Testis (tissue), 2 donors: ENCODE measurements around the gene PDGFD.

ENCODE experiments used
- CTCF ChIP-seq, 3 experiments: fragments of 450-650 bp in 2 of 3; fragments of 200-600 bp in 1 of 3; sonication (generic) in 1 of 3; IDR thresholded peaks; one replicate each; pipeline ENCODE4 v1.5.1; 2016 to 2019; ENCODE audit warnings: antibody characterized with exemption in 3 of 3, mild to moderate bottlenecking in 2 of 3, moderate library complexity in 1 of 3
- POLR2A ChIP-seq: fragments of 450-650 bp; IDR thresholded peaks from one replicate; pipeline ENCODE4 v1.6.1; 2017; ENCODE audit warnings: antibody characterized with exemption, mild to moderate bottlenecking, moderate library complexity

- no peak for TF ChIP-seq CTCF (IDR thresholded peaks at IDR 0.05)
- no peak for TF ChIP-seq POLR2A
Observed at GRCh38 chr11:103994094-103994493, 169.9 kb downstream of the PDGFD start.
